Measurements from ENCODE around the gene EPB41L2.

- TF ChIP-seq MAX (IDR thresholded peaks at IDR 0.05) = no peak
- no peak for TF ChIP-seq POLR2AphosphoS5 (IDR thresholded peaks at IDR 0.05; ENCODE audit: low read depth, low read length)
- no peak for TF ChIP-seq REST (IDR thresholded peaks at IDR 0.05; ENCODE audit: low read depth)
- TF ChIP-seq TCF7L2 (IDR thresholded peaks at IDR 0.05; ENCODE audit: borderline replicate concordance, extremely low read depth, insufficient read depth, insufficient read length) = no peak
Measured at GRCh38 chr6:131000544-131000943, 62.5 kb downstream of the EPB41L2 start.
